Fibroblast of lung (primary cell): Measurements from ENCODE around the gene ABCG8.

Experiments
- EZH2 ChIP-seq: IDR thresholded peaks from 2 replicates; pipeline ENCODE4 v1.5.1; 2012; ENCODE audit warnings: low read length, control low read depth, mild to moderate bottlenecking; ENCODE audit errors: missing control alignments
- TF ChIP-seq, protein P1 (sequence below), 2 donors: IDR thresholded peaks in 1 of 2; conservative IDR thresholded peaks in 1 of 2; 1 replicate in 1 of 2; 2 replicates in 1 of 2; pipeline ENCODE4 v1.5.1; 2011 to 2012; ENCODE audit warnings: low read length in 2 of 2, control low read depth in 1 of 2, inconsistent platforms in 1 of 2, low read depth in 1 of 2, mild to moderate bottlenecking in 1 of 2

- TF ChIP-seq, protein P1, sequence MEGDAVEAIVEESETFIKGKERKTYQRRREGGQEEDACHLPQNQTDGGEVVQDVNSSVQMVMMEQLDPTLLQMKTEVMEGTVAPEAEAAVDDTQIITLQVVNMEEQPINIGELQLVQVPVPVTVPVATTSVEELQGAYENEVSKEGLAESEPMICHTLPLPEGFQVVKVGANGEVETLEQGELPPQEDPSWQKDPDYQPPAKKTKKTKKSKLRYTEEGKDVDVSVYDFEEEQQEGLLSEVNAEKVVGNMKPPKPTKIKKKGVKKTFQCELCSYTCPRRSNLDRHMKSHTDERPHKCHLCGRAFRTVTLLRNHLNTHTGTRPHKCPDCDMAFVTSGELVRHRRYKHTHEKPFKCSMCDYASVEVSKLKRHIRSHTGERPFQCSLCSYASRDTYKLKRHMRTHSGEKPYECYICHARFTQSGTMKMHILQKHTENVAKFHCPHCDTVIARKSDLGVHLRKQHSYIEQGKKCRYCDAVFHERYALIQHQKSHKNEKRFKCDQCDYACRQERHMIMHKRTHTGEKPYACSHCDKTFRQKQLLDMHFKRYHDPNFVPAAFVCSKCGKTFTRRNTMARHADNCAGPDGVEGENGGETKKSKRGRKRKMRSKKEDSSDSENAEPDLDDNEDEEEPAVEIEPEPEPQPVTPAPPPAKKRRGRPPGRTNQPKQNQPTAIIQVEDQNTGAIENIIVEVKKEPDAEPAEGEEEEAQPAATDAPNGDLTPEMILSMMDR (conservative IDR thresholded peaks at IDR 0.05 in 1 of 2, IDR thresholded peaks at IDR 0.05 in 1 of 2; ENCODE audit: low read depth in 1 of 2, low read length in 2 of 2), result no peak
- no peak for TF ChIP-seq EZH2
These were observed 12.9 kb upstream of the ABCG8 start for GRCh38 chr2:43825841-43826240.
